ENCODE data around the gene P2RY8. TPM values are rescaled to one million over a fixed set of nuclear protein-coding genes. Genes with fewer than 3 reads are reported as not detected.
"Not testable (repeated sequence)": the region's sequence is repeated elsewhere in the genome, so short reads cannot be mapped to it uniquely, and the experiment has no call there.

Gene P2RY8
- total RNA-seq, 3 donors from 2014 or later = 0.87 to 2.0 (median 2.0) TPM

- no peaks in the 10 kb centered on the region for H3K4me1 ChIP-seq (ENCODE audit: low read depth)
- H3K9me3 ChIP-seq = no peaks in the 10 kb centered on the region
- no peak for ATAC-seq
- no peaks in the 10 kb centered on the region for H3K36me3 ChIP-seq (ENCODE audit: low read depth)
- no peak for DNase-seq
- intact Hi-C loops (cut with DNase I, micrococcal nuclease) = no loop called here
- H3K4me3 ChIP-seq = no peak overlapping the region
- TF ChIP-seq CTCF (IDR thresholded peaks at IDR 0.05) = no peak
These were observed 24.2 kb upstream of the P2RY8 start for GRCh38 chrX:1561164-1561563.

- Histone ChIP-seq H3K36me3 (ENCODE audit: low read depth) (no peaks in the 10 kb centered on the region), H3K4me1 (ENCODE audit: low read depth) (no peaks in the 10 kb centered on the region), H3K4me3 (no peak overlapping the region), H3K9me3 (peaks cover 3% of the 10 kb centered on the region)
- intact Hi-C loops (cut with DNase I, micrococcal nuclease) = no loop called here
- ATAC-seq (no peak), DNase-seq (no peak)
- TF ChIP-seq CTCF (IDR thresholded peaks at IDR 0.05) = no peak
These were observed 21.9 kb upstream of the P2RY8 start for GRCh38 chrX:1558761-1559468.

GRCh38 chrX:1557442-1557841 is 20.5 kb upstream of the P2RY8 start:
- DNase-seq; H3K9me3 ChIP-seq; intact Hi-C loops (cut with DNase I, micrococcal nuclease); H3K4me1 ChIP-seq (ENCODE audit: low read depth); ATAC-seq; H3K36me3 ChIP-seq (ENCODE audit: low read depth); H3K4me3 ChIP-seq: not testable (repeated sequence)

GRCh38 chrX:1555370-1555769 is 18.4 kb upstream of the P2RY8 start:
- TF ChIP-seq CTCF (IDR thresholded peaks at IDR 0.05) = no peak
- DNase-seq (no peak), ATAC-seq (no peak)
- no peaks in the 10 kb centered on the region for H3K36me3 ChIP-seq (ENCODE audit: low read depth)
- no peak overlapping the region for H3K4me3 ChIP-seq
- intact Hi-C loops (cut with DNase I, micrococcal nuclease) = no loop called here
- peaks cover 3% of the 10 kb centered on the region for H3K9me3 ChIP-seq
- H3K4me1 ChIP-seq (ENCODE audit: low read depth) = no peaks in the 10 kb centered on the region

GRCh38 chrX:1554469-1555210 is 17.7 kb upstream of the P2RY8 start:
- ATAC-seq = peak; percentile 92
- DNase-seq = peak in 1 of 3 donors; percentile 64
- Histone ChIP-seq H3K4me1 (ENCODE audit: low read depth) (no peaks in the 10 kb centered on the region), H3K4me3 (no peak overlapping the region), H3K9me3 (peaks cover 3% of the 10 kb centered on the region), H3K36me3 (ENCODE audit: low read depth) (no peaks in the 10 kb centered on the region)
- intact Hi-C loops (cut with DNase I, micrococcal nuclease) = no loop called here
- no peak for TF ChIP-seq CTCF (IDR thresholded peaks at IDR 0.05)

GRCh38 chrX:1551959-1552546 is 15.1 kb upstream of the P2RY8 start:
- Histone ChIP-seq H3K4me1 (ENCODE audit: low read depth) (no peaks in the 10 kb centered on the region), H3K4me3 (no peak overlapping the region), H3K36me3 (ENCODE audit: low read depth) (no peaks in the 10 kb centered on the region), H3K9me3 (peaks cover 3% of the 10 kb centered on the region)
- intact Hi-C loops (cut with DNase I, micrococcal nuclease) = no loop called here
- ATAC-seq (no peak), DNase-seq (no peak)
- TF ChIP-seq CTCF (IDR thresholded peaks at IDR 0.05) = no peak

Measured in mucosa of descending colon (tissue), 3 donors.